ENCODE data around the gene PRG3. TPM values are rescaled to one million over a fixed set of nuclear protein-coding genes. Genes with fewer than 3 reads are reported as not detected.

The PRG3 gene
- total RNA-seq, 1 experiment from 2014 or later = not detected

GRCh38 chr11:57344826-57345225 lies 36.1 kb downstream of the PRG3 start:
- Histone ChIP-seq H3K36me3 (ENCODE audit: control insufficient read depth in 1 of 2, insufficient read depth in 2 of 2, low read length in 2 of 2) (no peaks in the 10 kb centered on the region), H3K27me3 (ENCODE audit: insufficient read depth, low read length) (no peaks in the 10 kb centered on the region), H3K27ac (ENCODE audit: low read depth, low read length) (no peak overlapping the region), H3K79me2 (ENCODE audit: insufficient read depth, low read length) (no peaks in the 10 kb centered on the region), H3K9ac (ENCODE audit: low read length) (peak overlapping the region; percentile 29; the same call in 1 of the 2 replicates), H4K20me1 (ENCODE audit: insufficient read depth) (no peaks in the 10 kb centered on the region), H3K4me2 (ENCODE audit: low read length) (no peak overlapping the region), H3K9me3 (ENCODE audit: control insufficient read depth in 1 of 2, insufficient read depth in 1 of 2, low read depth in 1 of 2, low read length in 2 of 2) (no peaks in the 10 kb centered on the region), H2AFZ (ENCODE audit: low read depth, low read length, poor library complexity, severe bottlenecking) (peak overlapping the region; percentile 83), H3K4me3 (replicated peaks in 1 of 2; ENCODE audit: low read depth in 1 of 2, low read length in 2 of 2) (no peak overlapping the region), H3K9me2 (ENCODE audit: insufficient read depth) (no peaks in the 10 kb centered on the region), H3K4me1 (ENCODE audit: control insufficient read depth in 1 of 2, insufficient read depth in 2 of 2, low read length in 2 of 2) (peaks cover 3 to 16% of the 10 kb centered on the region in 2 experiments; a peak in 3 of 4 replicates)
- ChIA-PET RAD21 (ENCODE audit: low non-redundant PET in 1 of 2, low total read pairs in 2 of 2, uncharacterized antibody in 2 of 2, unreplicated experiment in 2 of 2) (interaction anchor here in 1 of 2 experiments (1.2 kb wide), 1 partner anchor 296 kb away, joined by 5 read pairs; no protein-coding TSS in a partner anchor), POLR2A (no interaction called here), CTCF (no interaction called here)
- DNase-seq (ENCODE audit: low read depth, low spot score) (no peak), ATAC-seq (no peak)
- no TSS peak for BruUV-seq (replicated peaks)
- intact Hi-C loops (cut with micrococcal nuclease) = loop anchor here (1.0 to 5.0 kb wide), 6 partner anchors 112 to 1168 kb away; no protein-coding TSS in a partner anchor
- TF ChIP-seq REST (IDR thresholded peaks at IDR 0.05; ENCODE audit: low read depth) (no peak), ATF3 (IDR thresholded peaks at IDR 0.05) (no peak), JUND (IDR thresholded peaks at IDR 0.05) (no peak), YY1 (IDR thresholded peaks at IDR 0.05; ENCODE audit: extremely low read depth, insufficient replicate concordance, low read depth, low read length) (no peak), RAD21 (IDR thresholded peaks at IDR 0.05; ENCODE audit: low read depth) (no peak)
